CD4-positive, alpha-beta memory T cell (primary cell): ENCODE results near the gene C2orf81. TPM values are rescaled to one million over a fixed set of nuclear protein-coding genes. Genes with fewer than 3 reads are reported as not detected.
A peak's percentile ranks its signal among the peaks of the same experiment; 100 is the strongest.

Experiments
- CTCF ChIA-PET: fragments of 350-600 bp; sonication (Branson Sonifier 250); formaldehyde crosslinking; loops from one replicate; lab custom pipeline; 2021; ENCODE audit warnings: inconsistent platforms; ENCODE audit not compliant: partially characterized antibody; lab: Charles Lee
- POLR2A ChIA-PET: fragments of 350-600 bp; sonication (Branson Sonifier 250); formaldehyde crosslinking; loops from one replicate; lab custom pipeline; 2021; ENCODE audit not compliant: partially characterized antibody; lab: Charles Lee
- DNase-seq, 5 donors: peaks; one replicate each; pipeline versions ENCODE4 v3.0.0 to v3.0.0-alpha.2; 2020 to 2022; ENCODE audit warnings: mixed read lengths in 1 of 5
- H3K27ac ChIP-seq: one replicate; pipeline ENCODE4 v1.7.0; 2013; ENCODE audit warnings: low read depth, low read length
- H3K27me3 ChIP-seq: 2 replicates; pipeline ENCODE4 v1.7.0; 2013; ENCODE audit warnings: mild to moderate bottlenecking, low read length, moderate library complexity; ENCODE audit not compliant: insufficient read depth
- H3K36me3 ChIP-seq: 2 replicates; pipeline ENCODE4 v1.7.0; 2013; ENCODE audit warnings: mild to moderate bottlenecking, low read length, moderate library complexity; ENCODE audit not compliant: insufficient read depth
- H3K4me1 ChIP-seq: 2 replicates; pipeline ENCODE4 v1.7.0; 2013; ENCODE audit warnings: mild to moderate bottlenecking, low read length, moderate library complexity; ENCODE audit not compliant: insufficient read depth
- H3K4me3 ChIP-seq, 2 donors: one replicate each; pipeline ENCODE4 v1.7.0; 2013; ENCODE audit warnings: low read length in 2 of 2, mild to moderate bottlenecking in 1 of 2
- H3K9me3 ChIP-seq, 2 donors: one replicate each; pipeline ENCODE4 v1.7.0; 2013; ENCODE audit warnings: low read length in 2 of 2, control low read depth in 1 of 2; ENCODE audit not compliant: control insufficient read depth in 1 of 2
- H3K27ac Mint-ChIP-seq, 7 donors: one replicate each; pipeline ENCODE4 v1.8.0; 2020 to 2021; ENCODE audit warnings: mixed read lengths in 7 of 7, mild to moderate bottlenecking in 6 of 7, inconsistent platforms in 3 of 7, moderate library complexity in 3 of 7
- H3K27me3 Mint-ChIP-seq, 2 donors: one replicate each; pipeline ENCODE4 v1.8.0; 2020 to 2021; ENCODE audit warnings: mixed read lengths in 2 of 2
- H3K36me3 Mint-ChIP-seq, 2 donors: one replicate each; pipeline ENCODE4 v1.8.0; 2020 to 2021; ENCODE audit warnings: mixed read lengths in 2 of 2, inconsistent platforms in 1 of 2, mild to moderate bottlenecking in 1 of 2
- H3K4me1 Mint-ChIP-seq, 4 donors: one replicate each; pipeline ENCODE4 v1.8.0; 2020 to 2021; ENCODE audit warnings: mixed read lengths in 4 of 4, mild to moderate bottlenecking in 1 of 4
- H3K4me3 Mint-ChIP-seq, 8 donors: one replicate each; pipeline ENCODE4 v1.8.0; 2020 to 2021; ENCODE audit warnings: mixed read lengths in 8 of 8, mild to moderate bottlenecking in 7 of 8, moderate library complexity in 6 of 8, inconsistent platforms in 3 of 8
- H3K9me3 Mint-ChIP-seq, 8 donors: one replicate each; pipeline ENCODE4 v1.8.0; 2020 to 2021; ENCODE audit warnings: mixed read lengths in 8 of 8, mild to moderate bottlenecking in 5 of 8, inconsistent platforms in 3 of 8, moderate library complexity in 1 of 8
- intact Hi-C: fragments of 100-400 bp; cut with micrococcal nuclease; formaldehyde crosslinking; loops from one replicate; pipeline ENCODE4 v1.15.1; 2023
- polyA plus RNA-seq, 2 donors: library from polyadenylated mRNA; unstranded; fragments of 300-500 nt; fragmentation: Illumina TruSeq; gene quantifications; one replicate each; pipeline ENCODE4 v1.2.3, GENCODE V29; 2021
- total RNA-seq, 2 experiments: library from RNA; stranded (reverse); gene quantifications; one replicate each; pipeline ENCODE4 v1.2.3, GENCODE V29; 2021

C2orf81 gene
- total and polyA plus RNA-seq, 4 experiments from 2014 or later = 1.5 to 7.5 (median 3.4) TPM

GRCh38 chr2:74367789-74368188 lies 53.6 kb downstream of the C2orf81 start:
- intact Hi-C loops = no loop called here
- CTCF ChIA-PET = interaction anchor here (1.2 kb wide), 2 partner anchors 33 to 118 kb away, joined by 3 to 4 read pairs; no protein-coding TSS in a partner anchor
- no peak overlapping the region for H3K27ac Mint-ChIP-seq
- no peaks in the 10 kb centered on the region for H3K4me1 Mint-ChIP-seq
- no peak for DNase-seq
- no peak overlapping the region for H3K4me3 Mint-ChIP-seq
- H3K36me3 Mint-ChIP-seq = peaks cover 85 to 94% of the 10 kb centered on the region in 2 donors
- POLR2A ChIA-PET = no interaction called here
- peaks cover 0 to 3% (median 0%) of the 10 kb centered on the region in 8 donors for H3K9me3 Mint-ChIP-seq
- no peak overlapping the region for H3K4me3 ChIP-seq
- peaks cover 86% of the 10 kb centered on the region for H3K36me3 ChIP-seq
- no peaks in the 10 kb centered on the region for H3K27me3 Mint-ChIP-seq
- H3K9me3 ChIP-seq = no peaks in the 10 kb centered on the region
- no peaks in the 10 kb centered on the region for H3K27me3 ChIP-seq
- no peak overlapping the region for H3K27ac ChIP-seq
- H3K4me1 ChIP-seq = no peaks in the 10 kb centered on the region

GRCh38 chr2:74366036-74366435 lies 55.4 kb downstream of the C2orf81 start:
- Histone ChIP-seq H3K27ac (no peak overlapping the region), H3K4me1 (no peaks in the 10 kb centered on the region), H3K4me3 (no peak overlapping the region), H3K9me3 (no peaks in the 10 kb centered on the region), H3K36me3 (peaks cover 97% of the 10 kb centered on the region), H3K27me3 (no peaks in the 10 kb centered on the region)
- DNase-seq = no peak
- intact Hi-C loops = no loop called here
- Mint-ChIP-seq H3K4me1 (no peaks in the 10 kb centered on the region), H3K36me3 (peaks cover 79 to 95% of the 10 kb centered on the region in 2 donors), H3K27me3 (no peaks in the 10 kb centered on the region), H3K27ac (peak overlapping the region in 1 of 7 donors; percentile 14), H3K4me3 (no peak overlapping the region), H3K9me3 (peaks cover 0 to 2% (median 0%) of the 10 kb centered on the region in 8 donors)
- ChIA-PET POLR2A (no interaction called here), CTCF (no interaction called here)

DNA sequence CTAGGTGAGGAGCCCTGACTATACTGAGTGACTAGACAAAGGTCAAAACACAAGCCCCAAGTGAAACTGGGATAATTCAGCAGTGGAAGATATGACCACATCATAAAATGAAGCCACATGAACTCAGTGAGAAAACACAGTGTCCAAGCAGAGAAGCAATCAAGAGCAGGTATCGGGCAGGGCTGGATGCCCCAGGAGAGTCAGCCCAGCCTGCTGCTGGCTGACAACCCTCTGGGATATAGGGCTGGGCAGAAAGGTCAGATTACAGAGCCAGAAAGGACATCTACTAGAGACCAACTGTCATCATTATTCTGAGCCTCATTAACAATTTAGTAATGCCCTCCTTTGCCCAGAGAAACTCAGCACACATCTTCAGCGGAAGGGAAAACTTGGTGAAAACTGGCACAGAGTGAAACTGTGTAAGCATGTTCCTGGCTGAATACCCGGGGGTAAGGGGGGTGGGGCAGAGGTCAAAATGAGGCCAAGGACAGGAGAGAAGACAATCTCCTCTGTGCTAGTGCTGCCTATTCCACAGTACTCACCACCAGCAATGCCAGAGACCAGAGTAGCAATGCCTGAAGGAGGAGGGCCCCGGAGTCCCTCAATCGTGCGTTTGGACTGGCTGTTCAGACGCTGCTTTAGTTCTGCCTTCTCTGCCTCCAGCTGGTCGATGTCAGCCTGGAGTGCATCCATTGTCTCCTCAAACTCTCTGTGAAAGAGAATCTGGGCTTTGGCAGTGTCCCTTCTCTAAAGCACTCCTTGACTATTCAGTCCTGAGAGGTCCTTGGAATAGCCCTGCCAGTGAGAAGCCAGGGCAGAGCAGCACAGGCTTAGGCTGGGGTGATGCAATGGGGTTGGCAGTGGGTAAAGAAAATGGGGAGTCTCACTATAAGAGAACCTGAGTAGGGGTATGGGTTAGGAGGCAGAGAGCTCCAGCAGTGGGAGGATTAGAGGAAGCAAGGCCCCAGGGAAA lies 56.6 kb downstream of the C2orf81 start:
- no peak for DNase-seq
- peak overlapping the region in 3 of 7 donors; percentile 15 to 37 (median 32) for H3K27ac Mint-ChIP-seq
- H3K4me3 ChIP-seq = no peak overlapping the region
- H3K27me3 Mint-ChIP-seq = no peaks in the 10 kb centered on the region
- H3K9me3 Mint-ChIP-seq = peaks cover 0 to 2% (median 0%) of the 10 kb centered on the region in 8 donors
- no peaks in the 10 kb centered on the region for H3K4me1 ChIP-seq
- H3K36me3 ChIP-seq = peaks cover 90% of the 10 kb centered on the region
- CTCF ChIA-PET = no interaction called here
- H3K27me3 ChIP-seq = no peaks in the 10 kb centered on the region
- H3K9me3 ChIP-seq = no peaks in the 10 kb centered on the region
- no peak overlapping the region for H3K4me3 Mint-ChIP-seq
- no peaks in the 10 kb centered on the region for H3K4me1 Mint-ChIP-seq
- POLR2A ChIA-PET = no interaction called here
- H3K36me3 Mint-ChIP-seq = peaks cover 72 to 95% of the 10 kb centered on the region in 2 donors
- intact Hi-C loops = no loop called here
- H3K27ac ChIP-seq = no peak overlapping the region

Other genes starting within 250 kb of the C2orf81 start
- gene MOB1A, start 242.7 kb downstream of the C2orf81 start, total RNA-seq = 100 to 1,000 TPM; 135 TPM
- gene MOB1A, start 242.7 kb downstream of the C2orf81 start, polyA plus RNA-seq = 100 to 1,000 TPM; 142 to 203 TPM
- gene MTHFD2, start 223.0 kb downstream of the C2orf81 start, total RNA-seq = 10 to 100 TPM; 23.8 to 25.0 TPM
- gene MTHFD2, start 223.0 kb downstream of the C2orf81 start, polyA plus RNA-seq = 10 to 100 TPM; 13.7 to 16.3 TPM
- gene SLC4A5, start 78.2 kb downstream of the C2orf81 start, total RNA-seq = 10 to 100 TPM; 10.9 to 11.5 TPM
- 1 to 10 TPM in 1 of 2 donors, under 1 TPM in 1; 0.25 to 3.4 TPM for gene SLC4A5, start 78.2 kb downstream of the C2orf81 start, polyA plus RNA-seq
- gene DCTN1, start 41.3 kb downstream of the C2orf81 start, total RNA-seq = 100 to 1,000 TPM; 105 to 115 TPM
- 10 to 100 TPM; 24.4 to 78.0 TPM for gene DCTN1, start 41.3 kb downstream of the C2orf81 start, polyA plus RNA-seq
- gene WDR54, start 111 bp upstream of the C2orf81 start, total RNA-seq = 10 to 100 TPM; 36.3 to 41.0 TPM
- gene WDR54, start 111 bp upstream of the C2orf81 start, polyA plus RNA-seq = 100 to 1,000 TPM in 1 of 2 donors, 10 to 100 TPM in 1; 56.1 to 107 TPM
- not detected for gene RTKN, start 20.3 kb upstream of the C2orf81 start, total RNA-seq
- gene RTKN, start 20.3 kb upstream of the C2orf81 start, polyA plus RNA-seq = under 1 TPM in 1 of 2 donors, not detected in 1; 0.14 TPM
- gene INO80B, start 33.5 kb upstream of the C2orf81 start, total RNA-seq = 10 to 100 TPM; 76.4 to 82.8 TPM
- 1 to 10 TPM; 4.6 to 7.7 TPM for gene INO80B, start 33.5 kb upstream of the C2orf81 start, polyA plus RNA-seq
- 100 to 1,000 TPM; 108 to 109 TPM for gene WBP1, start 36.8 kb upstream of the C2orf81 start, total RNA-seq
- 10 to 100 TPM; 38.1 to 41.2 TPM for gene WBP1, start 36.8 kb upstream of the C2orf81 start, polyA plus RNA-seq
- 10 to 100 TPM; 92.3 to 94.1 TPM for gene MOGS, start 43.8 kb upstream of the C2orf81 start, total RNA-seq
- gene MOGS, start 43.8 kb upstream of the C2orf81 start, polyA plus RNA-seq = 10 to 100 TPM; 34.0 to 38.5 TPM
- 10 to 100 TPM; 72.8 to 82.3 TPM for gene MRPL53, start 51.1 kb upstream of the C2orf81 start, total RNA-seq
- 100 to 1,000 TPM in 1 of 2 donors, 10 to 100 TPM in 1; 96.5 to 120 TPM for gene MRPL53, start 51.1 kb upstream of the C2orf81 start, polyA plus RNA-seq
- 10 to 100 TPM; 63.9 to 67.6 TPM for gene CCDC142, start 61.4 kb upstream of the C2orf81 start, total RNA-seq
- gene CCDC142, start 61.4 kb upstream of the C2orf81 start, polyA plus RNA-seq = 10 to 100 TPM in 1 of 2 donors, 1 to 10 TPM in 1; 3.6 to 10.2 TPM
- gene TTC31, start 61.5 kb upstream of the C2orf81 start, total RNA-seq = 10 to 100 TPM; 43.7 to 46.9 TPM
- gene TTC31, start 61.5 kb upstream of the C2orf81 start, polyA plus RNA-seq = 10 to 100 TPM; 17.0 to 19.2 TPM
- under 1 TPM in 1 of 2 experiments, not detected in 1; 0.30 TPM for gene LBX2, start 78.0 kb upstream of the C2orf81 start, total RNA-seq
- gene LBX2, start 78.0 kb upstream of the C2orf81 start, polyA plus RNA-seq = under 1 TPM in 1 of 2 donors, not detected in 1; 0.23 TPM
- gene PCGF1, start 86.1 kb upstream of the C2orf81 start, total RNA-seq = 10 to 100 TPM; 31.1 to 42.2 TPM
- gene PCGF1, start 86.1 kb upstream of the C2orf81 start, polyA plus RNA-seq = 10 to 100 TPM; 10.4 to 16.7 TPM
- gene TLX2, start 92.8 kb upstream of the C2orf81 start, total RNA-seq = under 1 TPM; 0.52 to 0.53 TPM
- under 1 TPM; 0.14 to 0.33 TPM for gene TLX2, start 92.8 kb upstream of the C2orf81 start, polyA plus RNA-seq
- under 1 TPM; 0.35 to 0.44 TPM for gene DQX1, start 104.6 kb upstream of the C2orf81 start, total RNA-seq
- not detected for gene DQX1, start 104.6 kb upstream of the C2orf81 start, polyA plus RNA-seq
- gene AUP1, start 108.1 kb upstream of the C2orf81 start, total RNA-seq = 100 to 1,000 TPM; 153 to 158 TPM
- gene AUP1, start 108.1 kb upstream of the C2orf81 start, polyA plus RNA-seq = 100 to 1,000 TPM in 1 of 2 donors, 10 to 100 TPM in 1; 91.3 to 123 TPM
- 10 to 100 TPM; 39.8 to 41.1 TPM for gene HTRA2, start 108.3 kb upstream of the C2orf81 start, total RNA-seq
- 10 to 100 TPM; 22.0 to 25.7 TPM for gene HTRA2, start 108.3 kb upstream of the C2orf81 start, polyA plus RNA-seq
- under 1 TPM; 0.25 to 0.32 TPM for gene LOXL3, start 132.3 kb upstream of the C2orf81 start, total RNA-seq
- not detected for gene LOXL3, start 132.3 kb upstream of the C2orf81 start, polyA plus RNA-seq
- gene DOK1, start 133.1 kb upstream of the C2orf81 start, total RNA-seq = 10 to 100 TPM; 34.8 to 35.7 TPM
- gene DOK1, start 133.1 kb upstream of the C2orf81 start, polyA plus RNA-seq = 10 to 100 TPM; 14.2 to 26.8 TPM
- gene M1AP, start 226.7 kb upstream of the C2orf81 start, total RNA-seq = not detected
- gene M1AP, start 226.7 kb upstream of the C2orf81 start, polyA plus RNA-seq = under 1 TPM in 1 of 2 donors, not detected in 1; 0.47 TPM
- gene SEMA4F, start 232.6 kb upstream of the C2orf81 start, total RNA-seq = 10 to 100 TPM; 19.5 to 21.6 TPM
- 1 to 10 TPM; 6.8 to 8.1 TPM for gene SEMA4F, start 232.6 kb upstream of the C2orf81 start, polyA plus RNA-seq